GM19238 (cell line): ENCODE measurements around the gene PARD6G.
"Not testable (repeated sequence)": the region's sequence is repeated elsewhere in the genome, so short reads cannot be mapped to it uniquely, and the experiment has no call there.

Experiments used
- DNase-seq: peaks from one replicate; pipeline ENCODE4 v3.0.0; 2011; ENCODE audit warnings: low spot score; ENCODE audit not compliant: insufficient read length

The PARD6G gene

GRCh38 chr18:80172056-80172455 lies 75.3 kb downstream of the PARD6G start:
- DNase-seq = no peak

DNA sequence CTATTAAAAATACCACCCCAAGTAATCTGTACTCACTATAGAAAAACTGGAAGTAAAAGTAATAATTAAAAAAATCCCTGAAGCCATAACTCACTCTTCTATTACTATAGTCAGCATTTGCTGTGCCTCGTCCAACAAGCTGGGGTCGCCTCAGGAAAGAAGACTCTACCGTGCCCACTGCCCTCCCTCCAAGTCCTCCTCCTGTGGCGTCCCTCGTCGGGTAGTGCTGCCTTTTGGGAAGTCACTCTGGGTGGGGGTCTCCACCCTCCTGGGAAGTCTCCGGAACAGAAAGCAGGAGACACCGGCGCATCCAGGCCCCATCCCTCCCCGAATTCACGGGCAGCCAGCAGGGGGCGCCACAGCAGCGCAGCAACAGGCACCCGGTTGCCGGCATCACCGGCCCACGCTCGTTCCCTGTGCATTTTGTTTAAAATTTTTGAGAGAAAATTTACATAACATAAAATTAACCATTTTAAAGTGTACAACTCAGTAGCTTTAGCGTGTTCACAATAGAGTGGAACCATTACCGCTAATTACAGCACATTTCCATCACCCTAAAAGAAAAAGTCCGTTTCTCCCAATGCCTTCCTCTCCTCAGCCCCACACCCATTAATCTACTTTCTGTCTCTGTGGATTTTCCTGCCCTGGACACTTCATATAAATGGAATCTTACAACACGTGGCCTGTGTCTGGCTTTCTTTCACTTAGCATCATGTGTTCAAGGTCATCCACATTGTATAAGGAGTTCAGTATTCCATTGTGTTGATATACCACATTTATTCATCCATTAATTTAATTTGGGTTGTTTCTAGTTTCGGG lies 76.1 kb downstream of the PARD6G start:
- DNase-seq = peak; percentile 75

GRCh38 chr18:80170395-80171053 lies 76.8 kb downstream of the PARD6G start:
- DNase-seq = no peak

DNA sequence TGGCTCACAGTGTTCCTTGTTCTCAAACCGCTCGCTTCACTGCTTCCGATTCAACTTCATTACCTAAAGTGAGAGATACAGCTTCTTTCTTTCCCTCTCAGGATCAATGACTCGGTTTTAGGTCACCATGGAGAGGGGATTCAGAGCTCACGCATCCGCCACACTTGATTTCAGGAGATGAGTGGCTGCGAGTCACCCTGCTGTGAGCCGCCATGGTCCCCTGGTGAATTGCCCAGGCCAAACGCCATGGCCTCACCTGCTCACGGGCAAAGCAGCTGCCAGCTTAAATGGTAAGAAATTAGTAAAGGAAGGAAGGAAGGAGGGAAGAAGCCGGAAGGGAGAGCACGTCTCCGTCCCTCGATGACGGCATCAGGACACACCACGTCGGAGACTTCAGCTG lies 77.7 kb downstream of the PARD6G start:
- no peak for DNase-seq

DNA sequence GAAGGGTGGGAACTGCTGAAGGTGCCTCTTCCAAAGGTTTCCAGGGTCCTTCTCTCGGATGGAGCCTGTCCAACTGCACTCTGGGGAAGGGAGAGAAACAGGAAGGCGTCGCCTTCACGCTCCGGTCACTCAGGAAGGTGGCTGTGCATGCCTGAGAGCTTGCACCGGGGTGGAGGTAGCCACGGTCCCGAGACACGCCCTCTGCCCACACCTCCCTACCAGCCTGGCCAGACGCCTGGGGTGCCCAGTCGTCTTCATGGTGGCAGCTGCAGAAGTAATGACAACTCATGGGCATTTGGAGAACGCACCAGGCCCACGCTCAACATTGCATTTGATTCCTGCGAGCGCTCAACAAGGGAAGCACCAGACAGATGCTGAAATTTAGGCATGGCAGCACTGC lies 78.3 kb downstream of the PARD6G start:
- DNase-seq = no peak

DNA sequence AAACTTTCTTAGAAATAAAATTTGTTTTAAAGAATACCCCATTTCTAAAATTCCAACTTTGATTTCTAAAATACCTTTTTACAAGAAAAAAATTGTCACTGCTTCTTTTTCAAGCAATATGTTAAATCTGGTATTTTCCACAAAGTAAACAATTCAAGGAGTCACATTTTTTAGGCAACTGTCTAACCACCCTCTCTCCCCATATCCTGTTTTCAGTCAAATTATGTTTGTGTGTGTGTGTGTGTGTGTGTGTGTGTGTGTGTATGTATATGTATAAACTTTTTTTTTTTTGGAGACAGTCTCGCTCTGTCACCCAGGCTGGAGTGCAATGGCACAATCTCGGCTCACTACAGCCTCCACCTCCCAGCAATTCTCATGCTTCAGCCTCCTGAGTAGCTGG lies 79.0 kb downstream of the PARD6G start:
- DNase-seq = no peak

- no peak for DNase-seq
Observed at GRCh38 chr18:80167931-80168330, 79.4 kb downstream of the PARD6G start.

DNA sequence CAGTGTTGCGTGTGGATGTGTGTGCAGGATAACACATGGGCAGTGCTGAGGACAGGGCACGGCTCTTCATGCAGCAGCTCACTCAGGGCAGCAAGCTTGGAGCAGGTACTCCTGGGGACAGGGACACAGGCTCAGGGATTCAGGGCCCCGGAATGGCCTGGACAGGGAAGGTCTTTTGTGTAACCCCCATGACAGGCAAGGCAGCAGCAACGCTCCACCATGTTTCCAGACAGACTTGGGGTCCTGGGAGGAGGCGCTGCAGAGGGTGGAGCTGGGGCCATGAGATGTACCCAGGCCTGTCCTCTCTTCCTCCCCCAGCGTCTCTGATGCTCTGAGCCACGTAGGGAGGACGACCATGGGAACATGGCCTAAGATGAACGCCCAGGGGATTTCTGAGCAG lies 80.0 kb downstream of the PARD6G start:
- DNase-seq = no peak

- no peak for DNase-seq
Observed at GRCh38 chr18:80166725-80167124, 80.6 kb downstream of the PARD6G start.

- DNase-seq = no peak
Observed at GRCh38 chr18:80166240-80166639, 81.1 kb downstream of the PARD6G start.

- DNase-seq = not testable (repeated sequence)
Observed at GRCh38 chr18:80164727-80165355, 82.5 kb downstream of the PARD6G start.

GRCh38 chr18:80163183-80163582 lies 84.1 kb downstream of the PARD6G start:
- no peak for DNase-seq

- no peak for DNase-seq
Observed at GRCh38 chr18:80161781-80162417, 85.4 kb downstream of the PARD6G start.

- no peak for DNase-seq
Observed at GRCh38 chr18:80159713-80160636, 87.3 kb downstream of the PARD6G start.

DNA sequence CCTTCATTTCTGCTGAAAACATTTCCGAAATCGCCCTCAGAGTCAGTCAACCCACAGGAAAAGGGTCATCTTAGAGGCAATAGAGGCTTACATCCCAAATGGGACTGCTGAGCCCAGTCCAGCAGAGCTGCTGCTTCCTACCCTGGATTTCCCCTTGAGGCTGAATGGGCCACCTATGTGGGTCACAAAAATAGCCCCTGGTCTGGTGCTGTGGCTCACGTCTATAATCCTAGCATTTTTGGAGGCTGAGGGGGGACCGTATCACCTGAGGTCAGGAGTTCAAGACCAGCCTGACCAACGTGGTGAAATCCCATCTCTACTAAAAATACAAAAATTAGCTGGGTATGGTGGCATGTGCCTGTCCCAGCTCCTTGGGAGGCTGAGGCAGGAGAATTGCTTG lies 88.9 kb downstream of the PARD6G start:
- no peak for DNase-seq

DNA sequence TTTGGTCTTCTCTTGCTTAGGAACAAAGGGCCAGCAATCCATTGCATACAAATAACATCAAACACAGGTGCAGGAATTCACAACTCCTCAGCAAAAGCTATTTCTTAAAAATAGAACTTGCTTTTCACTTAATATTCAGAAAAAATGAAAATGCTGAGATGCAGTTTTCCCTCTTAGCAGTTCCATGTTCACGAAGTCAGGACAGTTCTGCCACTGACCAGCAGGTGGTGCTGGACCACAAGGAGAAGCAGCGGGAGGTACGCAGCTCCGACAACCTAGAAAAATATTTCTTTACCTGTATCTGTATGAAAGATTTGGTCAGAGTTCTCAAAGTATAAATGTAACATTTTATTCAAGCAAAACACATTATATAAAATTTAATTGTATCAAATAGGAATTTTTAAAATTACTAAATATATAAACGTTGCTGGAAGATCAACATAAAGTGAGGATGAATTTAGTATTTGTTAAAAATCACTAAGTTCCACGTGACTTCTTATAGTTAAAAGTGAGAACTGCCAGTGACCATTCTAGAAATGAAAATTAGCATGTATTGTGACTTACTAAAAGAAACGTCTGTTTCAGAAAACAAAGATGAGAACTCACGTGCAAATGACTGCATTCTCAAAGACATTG lies 89.5 kb downstream of the PARD6G start:
- peak; percentile 39 for DNase-seq

GRCh38 chr18:80154293-80154692 lies 93.0 kb downstream of the PARD6G start:
- no peak for DNase-seq

GRCh38 chr18:80149667-80150066 lies 97.6 kb downstream of the PARD6G start:
- DNase-seq = no peak

DNA sequence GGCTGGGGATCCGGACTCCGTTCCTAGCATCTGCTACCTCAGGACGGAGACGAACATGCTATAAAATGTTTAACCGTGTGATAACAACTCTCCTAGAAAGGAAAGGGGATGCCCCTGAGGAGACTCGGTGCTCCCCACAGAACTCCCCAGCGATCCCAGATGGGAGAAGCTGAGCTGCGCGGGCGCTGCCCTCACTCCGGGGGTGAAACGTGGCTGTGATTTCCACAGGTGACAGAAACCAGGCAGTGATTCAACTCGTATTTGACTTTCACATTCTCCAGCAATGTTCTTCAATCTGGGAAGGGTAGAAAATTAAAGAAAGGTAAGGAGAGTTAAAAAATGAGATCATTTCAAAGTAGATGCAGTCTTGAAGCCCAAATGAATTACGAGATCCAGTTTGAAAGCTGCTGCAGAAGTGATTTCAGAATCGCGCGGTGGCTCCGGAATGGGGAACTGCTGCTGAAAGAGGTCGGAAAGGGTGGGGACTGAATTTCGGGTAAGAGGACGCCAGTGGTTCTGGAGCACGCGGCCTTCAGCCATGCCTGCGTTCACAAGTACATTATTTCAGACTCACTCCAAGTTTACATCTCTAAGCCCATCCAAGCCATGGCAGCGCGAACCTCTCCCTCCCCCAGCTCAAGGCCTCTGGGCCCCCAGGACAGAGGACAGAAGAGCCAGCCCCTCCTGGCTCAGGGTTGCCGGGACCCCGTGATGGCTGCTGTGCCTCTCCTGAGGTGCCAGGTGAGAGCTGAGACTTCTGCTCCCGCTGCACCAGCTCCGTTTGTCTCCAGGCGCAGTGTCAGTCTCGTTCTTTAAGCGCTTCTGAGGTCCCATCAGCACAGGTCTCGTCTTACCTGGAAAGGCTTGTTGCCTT lies 98.8 kb downstream of the PARD6G start:
- DNase-seq = no peak
